Measurements from ENCODE around the gene GTF2E1.

Gene GTF2E1

DNA sequence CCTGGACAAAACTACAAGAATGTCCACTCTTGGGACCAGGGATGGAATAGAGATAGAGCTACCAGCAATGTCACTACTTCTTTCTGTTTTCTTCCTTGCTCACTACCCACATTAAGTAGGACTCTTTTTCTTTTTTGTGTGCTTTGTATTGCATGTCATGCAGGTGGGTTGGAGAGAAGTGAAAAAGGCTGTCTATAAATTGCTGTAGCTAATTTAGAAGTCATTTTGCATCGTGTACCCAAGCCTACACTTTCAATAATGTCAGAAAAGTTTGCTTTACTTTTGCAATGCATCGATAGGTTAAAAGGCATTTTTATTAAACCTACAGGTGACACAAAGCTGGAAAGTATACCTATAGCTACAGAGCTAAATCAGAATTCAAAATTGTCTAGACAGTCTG, 58.9 kb downstream of the GTF2E1 start:
- Histone ChIP-seq H3K4me3 (ENCODE audit: insufficient read depth, low read length, poor library complexity, severe bottlenecking) (no peak overlapping the region), H3F3A (ENCODE audit: insufficient read depth) (no peaks in the 10 kb centered on the region), H4K20me1 (ENCODE audit: low read depth, low read length) (no peaks in the 10 kb centered on the region), H3K79me2 (ENCODE audit: insufficient read depth, low read length) (no peaks in the 10 kb centered on the region), H3K27ac (ENCODE audit: low read depth, low read length) (no peak overlapping the region), H2AFZ (ENCODE audit: low read depth, low read length, severe bottlenecking) (no peak overlapping the region), H3K9me3 (ENCODE audit: insufficient read depth, low read length) (no peaks in the 10 kb centered on the region), H3K9ac (ENCODE audit: low read length) (no peak overlapping the region), H3K9me2 (replicated peaks; ENCODE audit: insufficient read depth, low read length) (no peaks in the 10 kb centered on the region), H3K36me3 (ENCODE audit: low read length) (no peaks in the 10 kb centered on the region), H3K4me2 (ENCODE audit: low read depth, low read length, poor library complexity, severe bottlenecking) (no peak overlapping the region), H3K27me3 (ENCODE audit: low read length) (no peaks in the 10 kb centered on the region)
- TF ChIP-seq, protein P1, sequence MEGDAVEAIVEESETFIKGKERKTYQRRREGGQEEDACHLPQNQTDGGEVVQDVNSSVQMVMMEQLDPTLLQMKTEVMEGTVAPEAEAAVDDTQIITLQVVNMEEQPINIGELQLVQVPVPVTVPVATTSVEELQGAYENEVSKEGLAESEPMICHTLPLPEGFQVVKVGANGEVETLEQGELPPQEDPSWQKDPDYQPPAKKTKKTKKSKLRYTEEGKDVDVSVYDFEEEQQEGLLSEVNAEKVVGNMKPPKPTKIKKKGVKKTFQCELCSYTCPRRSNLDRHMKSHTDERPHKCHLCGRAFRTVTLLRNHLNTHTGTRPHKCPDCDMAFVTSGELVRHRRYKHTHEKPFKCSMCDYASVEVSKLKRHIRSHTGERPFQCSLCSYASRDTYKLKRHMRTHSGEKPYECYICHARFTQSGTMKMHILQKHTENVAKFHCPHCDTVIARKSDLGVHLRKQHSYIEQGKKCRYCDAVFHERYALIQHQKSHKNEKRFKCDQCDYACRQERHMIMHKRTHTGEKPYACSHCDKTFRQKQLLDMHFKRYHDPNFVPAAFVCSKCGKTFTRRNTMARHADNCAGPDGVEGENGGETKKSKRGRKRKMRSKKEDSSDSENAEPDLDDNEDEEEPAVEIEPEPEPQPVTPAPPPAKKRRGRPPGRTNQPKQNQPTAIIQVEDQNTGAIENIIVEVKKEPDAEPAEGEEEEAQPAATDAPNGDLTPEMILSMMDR (IDR thresholded peaks at IDR 0.05; ENCODE audit: insufficient read depth, low read length, poor library complexity, severe bottlenecking): no peak
- TF ChIP-seq EZH2phosphoT487 (conservative IDR thresholded peaks at IDR 0.05; ENCODE audit: low read length): no peak

DNA sequence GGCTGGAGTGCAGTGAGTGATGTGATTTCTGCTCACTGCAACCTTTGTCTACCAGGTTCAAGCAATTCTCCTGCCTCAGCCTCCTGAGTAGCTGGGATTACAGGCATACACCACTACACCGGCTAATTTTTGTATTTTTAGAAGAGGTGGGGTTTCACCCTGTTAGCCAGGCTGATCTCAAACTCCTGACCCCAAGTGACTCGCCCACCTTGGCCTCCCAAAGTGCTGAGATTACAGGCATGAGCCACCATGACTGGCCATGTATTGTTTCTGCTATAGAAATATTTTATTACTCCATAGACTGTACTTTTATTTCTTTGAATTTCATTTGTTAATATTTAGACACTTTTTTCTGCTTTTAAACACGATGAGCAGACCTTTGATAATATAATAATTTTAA, 60.4 kb downstream of the GTF2E1 start:
- no peak overlapping the region for H2AFZ ChIP-seq (ENCODE audit: low read depth, low read length, severe bottlenecking)
- no peaks in the 10 kb centered on the region for H3F3A ChIP-seq (ENCODE audit: insufficient read depth)
- no peak overlapping the region for H3K4me3 ChIP-seq (ENCODE audit: insufficient read depth, low read length, poor library complexity, severe bottlenecking)
- H3K27ac ChIP-seq (ENCODE audit: low read depth, low read length): no peak overlapping the region
- H3K9me2 ChIP-seq (replicated peaks; ENCODE audit: insufficient read depth, low read length): no peaks in the 10 kb centered on the region
- H3K36me3 ChIP-seq (ENCODE audit: low read length): no peaks in the 10 kb centered on the region
- no peak overlapping the region for H3K4me2 ChIP-seq (ENCODE audit: low read depth, low read length, poor library complexity, severe bottlenecking)
- H4K20me1 ChIP-seq (ENCODE audit: low read depth, low read length): no peaks in the 10 kb centered on the region
- H3K9ac ChIP-seq (ENCODE audit: low read length): no peak overlapping the region
- no peaks in the 10 kb centered on the region for H3K27me3 ChIP-seq (ENCODE audit: low read length)
- no peaks in the 10 kb centered on the region for H3K9me3 ChIP-seq (ENCODE audit: insufficient read depth, low read length)
- TF ChIP-seq, protein P1 (IDR thresholded peaks at IDR 0.05; ENCODE audit: insufficient read depth, low read length, poor library complexity, severe bottlenecking): no peak
- no peak for TF ChIP-seq EZH2phosphoT487 (conservative IDR thresholded peaks at IDR 0.05; ENCODE audit: low read length)
- H3K79me2 ChIP-seq (ENCODE audit: insufficient read depth, low read length): no peaks in the 10 kb centered on the region

DNA sequence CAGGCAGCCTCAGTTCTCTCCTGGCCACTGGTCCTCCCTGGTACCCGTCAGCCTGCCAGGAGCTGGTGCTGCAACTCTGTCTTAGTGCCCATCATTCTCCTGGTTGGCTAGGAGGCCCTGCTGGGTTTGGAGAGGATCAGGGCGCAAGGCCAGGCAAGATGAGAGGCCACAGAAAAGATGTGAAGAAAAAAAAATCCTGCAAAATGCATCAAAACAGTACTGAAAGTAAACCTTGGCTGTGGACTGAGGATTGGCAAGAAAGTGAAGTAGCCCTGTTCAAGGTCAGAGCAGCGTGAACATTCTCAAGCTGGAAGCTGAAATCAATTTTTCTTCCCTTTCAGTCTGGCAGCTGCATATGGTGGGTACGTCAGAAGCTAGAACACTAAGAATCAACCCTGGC, 74.2 kb downstream of the GTF2E1 start:
- Histone ChIP-seq H3K4me2 (ENCODE audit: low read depth, low read length, poor library complexity, severe bottlenecking) (no peak overlapping the region), H3K79me2 (ENCODE audit: insufficient read depth, low read length) (no peaks in the 10 kb centered on the region), H3K36me3 (ENCODE audit: low read length) (no peaks in the 10 kb centered on the region), H3K27me3 (ENCODE audit: low read length) (no peaks in the 10 kb centered on the region), H2AFZ (ENCODE audit: low read depth, low read length, severe bottlenecking) (no peak overlapping the region), H3K27ac (ENCODE audit: low read depth, low read length) (no peak overlapping the region), H3F3A (ENCODE audit: insufficient read depth) (no peaks in the 10 kb centered on the region), H4K20me1 (ENCODE audit: low read depth, low read length) (no peaks in the 10 kb centered on the region), H3K9ac (ENCODE audit: low read length) (no peak overlapping the region), H3K9me3 (ENCODE audit: insufficient read depth, low read length) (no peaks in the 10 kb centered on the region), H3K9me2 (replicated peaks; ENCODE audit: insufficient read depth, low read length) (no peaks in the 10 kb centered on the region), H3K4me3 (ENCODE audit: insufficient read depth, low read length, poor library complexity, severe bottlenecking) (no peak overlapping the region)
- TF ChIP-seq, protein P1 (IDR thresholded peaks at IDR 0.05; ENCODE audit: insufficient read depth, low read length, poor library complexity, severe bottlenecking): no peak
- TF ChIP-seq EZH2phosphoT487 (conservative IDR thresholded peaks at IDR 0.05; ENCODE audit: low read length): no peak
